H1 (cell line): ENCODE measurements around the gene RUFY4.

ENCODE experiments used
- ATF3 ChIP-seq: IDR thresholded peaks from 2 replicates; pipeline ENCODE4 v1.6.1; 2011; ENCODE audit warnings: low read depth, mild to moderate bottlenecking, low read length; ENCODE audit not compliant: insufficient read depth
- CTCF ChIP-seq, 3 experiments: IDR thresholded peaks; 1 replicate in 2 of 3; 2 replicates in 1 of 3; pipeline versions ENCODE4 v1.5.1 to v1.6.1; 2011; ENCODE audit warnings: low read length in 3 of 3, mild to moderate bottlenecking in 3 of 3, inconsistent platforms in 2 of 3, low read depth in 1 of 3, moderate library complexity in 1 of 3; ENCODE audit not compliant: insufficient read depth in 1 of 3; ENCODE audit errors: control extremely low read depth in 1 of 3
- E2F6 ChIP-seq: IDR thresholded peaks from 2 replicates; pipeline ENCODE4 v1.6.1; 2012; ENCODE audit warnings: inconsistent platforms
- EGR1 ChIP-seq: IDR thresholded peaks from 2 replicates; pipeline ENCODE4 v1.6.1; 2011; ENCODE audit warnings: low read depth, low read length, borderline replicate concordance
- EZH2 ChIP-seq: fragments of 200-600 bp; sonication (generic); IDR thresholded peaks from 2 replicates; pipeline ENCODE4 v1.7.1; 2012; ENCODE audit warnings: low read depth, mild to moderate bottlenecking, moderate library complexity, low read length, inconsistent platforms; ENCODE audit not compliant: severe bottlenecking
- JUN ChIP-seq: IDR thresholded peaks from 2 replicates; pipeline ENCODE4 v1.6.1; 2011; ENCODE audit warnings: low read depth, mild to moderate bottlenecking, improper control_type of control experiment, low read length
- MAX ChIP-seq: IDR thresholded peaks from 2 replicates; pipeline ENCODE4 v1.6.1; 2012; ENCODE audit warnings: inconsistent platforms
- POLR2A ChIP-seq, 2 experiments: IDR thresholded peaks; 1 replicate in 1 of 2; 2 replicates in 1 of 2; pipeline ENCODE4 v1.6.1; 2011; ENCODE audit warnings: low read depth in 2 of 2, low read length in 2 of 2, mild to moderate bottlenecking in 2 of 2; ENCODE audit errors: control extremely low read depth in 1 of 2
- RBBP5 ChIP-seq: IDR thresholded peaks from 2 replicates; pipeline ENCODE4 v1.7.1; 2012; ENCODE audit warnings: low read depth, mild to moderate bottlenecking, inconsistent platforms, low read length, moderate library complexity, borderline replicate concordance
- SIN3A ChIP-seq, 2 experiments: IDR thresholded peaks in 1 of 2; conservative IDR thresholded peaks in 1 of 2; 2 replicates each; pipeline ENCODE4 v1.6.1; 2011 to 2012; ENCODE audit warnings: low read length in 2 of 2, improper control_type of control experiment in 1 of 2, low read depth in 1 of 2, mild to moderate bottlenecking in 1 of 2
- SP1 ChIP-seq: IDR thresholded peaks from 2 replicates; pipeline ENCODE4 v1.6.1; 2011; ENCODE audit warnings: low read depth, low read length
- TEAD4 ChIP-seq: IDR thresholded peaks from 2 replicates; pipeline ENCODE4 v1.6.1; 2012; ENCODE audit warnings: low read depth, low read length, inconsistent platforms, mixed read lengths
- ZNF274 ChIP-seq: IDR thresholded peaks from 2 replicates; pipeline ENCODE4 v1.7.0; 2012; ENCODE audit warnings: low read length, borderline replicate concordance; ENCODE audit errors: extremely low read depth

- no peak for TF ChIP-seq ATF3
- no peak for TF ChIP-seq CTCF (IDR thresholded peaks at IDR 0.05; ENCODE audit: control extremely low read depth in 1 of 3, insufficient read depth in 1 of 3, low read depth in 1 of 3, low read length in 3 of 3)
- no peak for TF ChIP-seq ZNF274
- no peak for TF ChIP-seq TEAD4
- no peak for TF ChIP-seq EZH2
- no peak for TF ChIP-seq E2F6
- TF ChIP-seq SP1: no peak
- TF ChIP-seq POLR2A (IDR thresholded peaks at IDR 0.05; ENCODE audit: control extremely low read depth in 1 of 2, low read depth in 2 of 2, low read length in 2 of 2): no peak
- no peak for TF ChIP-seq JUN
- no peak for TF ChIP-seq EGR1
- TF ChIP-seq RBBP5: no peak
- no peak for TF ChIP-seq SIN3A (conservative IDR thresholded peaks at IDR 0.05 in 1 of 2, IDR thresholded peaks at IDR 0.05 in 1 of 2; ENCODE audit: low read depth in 1 of 2, low read length in 2 of 2)
- no peak for TF ChIP-seq MAX
Measured at GRCh38 chr2:218028562-218029348, 40.3 kb upstream of the RUFY4 start.
